HG03196 (cell line): ENCODE results near the gene TMEM132E.
A peak's percentile ranks its signal among the peaks of the same experiment; 100 is the strongest.

ENCODE experiments used
- ATAC-seq: cut with Tn5 transposase; IDR thresholded peaks from one replicate; pipeline ENCODE4 v1.9.1; 2021; ENCODE audit not compliant: unreplicated experiment

Gene TMEM132E

DNA sequence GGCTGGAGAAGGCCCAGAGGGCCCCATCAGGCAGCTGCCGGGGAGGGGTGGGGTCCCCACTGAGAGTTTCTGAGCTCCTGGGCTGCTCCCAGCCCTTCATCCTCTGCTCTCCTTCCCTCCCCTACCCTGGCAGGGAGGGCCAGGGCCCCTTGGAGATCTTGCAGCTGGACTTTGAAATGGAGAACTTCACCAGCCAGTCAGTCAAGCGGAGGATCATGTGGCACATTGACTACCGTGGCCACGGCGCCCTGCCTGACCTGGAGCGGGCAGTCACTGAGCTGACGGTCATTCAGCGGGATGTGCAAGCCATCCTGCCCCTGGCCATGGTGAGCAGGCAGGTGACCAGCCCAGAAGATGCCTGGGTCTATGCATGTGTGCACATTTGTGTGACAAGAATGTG is 49.5 kb downstream of the TMEM132E start:
- ATAC-seq = no peak

DNA sequence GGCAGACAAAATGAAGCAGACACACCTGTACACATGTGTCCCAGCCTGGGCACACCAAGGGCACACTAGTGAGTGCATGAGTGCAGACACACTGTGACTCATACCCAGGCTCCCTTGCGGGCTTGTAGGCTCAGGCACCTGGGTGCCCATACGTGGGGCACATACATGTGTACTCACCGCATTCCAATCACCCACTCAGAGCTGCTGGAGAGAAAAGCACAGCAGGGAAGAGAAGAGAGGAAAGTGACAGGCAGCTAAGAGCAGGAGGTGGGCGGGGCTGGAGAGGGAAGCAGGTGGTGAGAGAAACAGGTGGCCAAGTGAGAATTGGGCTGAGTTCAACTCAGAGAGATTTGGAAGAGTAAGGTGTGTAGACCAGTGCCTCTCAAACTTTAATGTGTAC is 54.0 kb downstream of the TMEM132E start:
- no peak for ATAC-seq

GRCh38 chr17:34633760-34634159 is 54.4 kb downstream of the TMEM132E start:
- no peak for ATAC-seq

GRCh38 chr17:34634551-34635160 is 55.3 kb downstream of the TMEM132E start:
- no peak for ATAC-seq

GRCh38 chr17:34635876-34636275 is 56.5 kb downstream of the TMEM132E start:
- ATAC-seq = no peak

- no peak for ATAC-seq
Measured at GRCh38 chr17:34637041-34637547, 57.7 kb downstream of the TMEM132E start.

DNA sequence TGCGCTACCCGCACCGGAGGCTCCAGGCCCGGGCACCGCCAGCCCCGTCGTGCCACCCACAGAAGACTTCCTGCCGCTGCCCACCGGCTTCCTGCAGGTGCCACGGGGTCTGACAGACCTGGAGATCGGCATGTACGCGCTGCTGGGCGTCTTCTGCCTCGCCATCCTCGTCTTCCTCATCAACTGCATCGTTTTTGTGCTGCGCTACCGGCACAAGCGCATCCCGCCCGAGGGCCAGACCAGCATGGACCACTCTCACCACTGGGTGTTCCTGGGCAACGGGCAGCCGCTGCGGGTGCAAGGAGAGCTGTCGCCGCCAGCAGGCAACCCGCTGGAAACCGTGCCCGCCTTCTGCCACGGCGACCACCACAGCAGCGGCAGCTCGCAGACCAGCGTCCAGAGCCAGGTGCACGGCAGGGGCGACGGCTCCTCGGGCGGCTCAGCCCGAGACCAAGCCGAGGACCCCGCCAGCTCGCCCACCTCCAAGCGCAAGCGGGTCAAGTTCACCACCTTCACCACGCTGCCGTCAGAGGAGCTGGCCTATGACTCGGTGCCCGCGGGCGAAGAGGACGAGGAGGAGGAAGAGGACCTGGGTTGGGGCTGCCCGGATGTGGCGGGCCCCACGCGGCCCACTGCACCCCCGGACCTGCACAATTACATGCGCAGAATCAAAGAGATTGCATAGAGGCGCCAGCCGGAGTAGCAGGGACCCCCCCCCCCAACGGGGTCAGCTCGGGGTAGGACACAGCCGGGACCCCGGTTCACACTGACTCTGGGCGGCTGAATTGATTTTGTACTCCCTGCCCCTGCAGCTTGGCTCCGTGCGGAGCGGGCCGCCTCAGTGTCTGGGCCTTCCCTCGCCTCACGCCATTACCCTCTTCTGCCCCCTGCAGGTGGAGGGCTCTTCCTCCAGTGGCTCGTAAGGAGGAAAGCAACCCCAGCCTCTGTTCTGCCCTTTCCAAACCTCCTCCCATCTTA is 58.5 kb downstream of the TMEM132E start:
- ATAC-seq = peak; percentile 55

DNA sequence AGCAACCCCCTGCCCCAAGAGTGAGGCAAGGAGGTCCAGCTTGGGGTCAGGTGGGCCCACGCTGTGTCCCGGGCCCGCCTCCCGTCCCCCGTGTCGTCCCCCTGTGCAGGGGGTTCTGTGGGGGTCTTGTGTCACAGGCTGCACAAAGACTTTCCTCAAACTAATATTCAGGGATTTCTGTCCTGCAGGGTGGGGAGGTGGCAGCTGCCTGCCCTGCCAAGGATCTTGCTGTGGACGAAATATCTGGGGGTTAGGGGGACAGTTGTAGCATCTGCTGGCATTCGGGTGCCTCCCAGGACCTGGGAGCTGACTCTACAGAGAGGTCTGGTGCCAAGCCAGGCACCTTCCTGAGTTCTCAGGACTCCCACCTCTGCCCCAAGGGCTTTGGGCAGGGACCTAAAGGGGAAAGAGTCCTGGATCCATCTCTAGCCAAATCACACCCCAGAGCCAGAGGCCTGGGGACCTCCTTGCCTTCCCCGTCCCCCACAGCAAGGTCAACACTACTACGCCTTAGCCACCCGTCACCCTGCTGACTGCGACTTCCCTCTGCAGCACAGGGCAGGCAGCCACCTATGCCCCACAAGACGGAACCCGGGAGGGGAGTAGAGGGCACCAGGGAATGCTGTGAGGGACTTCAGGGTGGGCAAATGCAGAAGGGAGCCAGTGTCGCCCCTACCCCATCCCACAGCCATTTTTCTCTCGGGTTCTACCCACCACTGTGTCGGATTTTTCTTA is 59.3 kb downstream of the TMEM132E start:
- no peak for ATAC-seq

GRCh38 chr17:34639706-34640425 is 60.5 kb downstream of the TMEM132E start:
- ATAC-seq = no peak

GRCh38 chr17:34641368-34641767 is 62.0 kb downstream of the TMEM132E start:
- ATAC-seq = no peak

DNA sequence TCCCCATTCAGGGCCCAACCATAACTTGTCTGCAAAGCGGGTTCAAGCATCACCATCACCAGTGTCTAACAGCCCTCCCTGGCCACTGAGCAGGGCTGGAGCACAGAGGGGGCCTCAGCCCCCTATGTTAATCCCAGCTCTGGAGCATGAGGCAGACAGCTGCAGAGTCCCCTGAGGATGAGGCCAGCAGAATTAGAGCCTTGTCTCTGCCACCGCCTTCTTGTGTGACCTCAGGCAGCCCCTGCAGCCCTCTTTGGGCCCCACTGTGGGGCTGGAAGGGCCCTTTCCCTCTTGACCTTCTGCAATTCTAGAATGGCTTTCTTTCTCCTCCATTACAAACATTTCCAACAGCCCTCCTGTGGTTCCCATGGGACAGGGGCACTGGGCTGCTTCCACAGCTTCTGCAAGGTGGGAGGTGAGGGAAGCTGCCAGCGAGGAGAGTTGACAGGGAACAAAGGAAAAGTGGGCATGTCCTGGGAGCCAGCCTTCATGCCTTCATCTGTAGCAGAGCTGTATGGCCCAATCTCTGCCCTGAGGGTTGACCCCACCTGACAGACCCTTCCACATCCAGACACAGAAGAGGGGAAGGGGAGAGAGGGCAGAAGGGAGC is 65.7 kb downstream of the TMEM132E start:
- no peak for ATAC-seq

- ATAC-seq = no peak
Measured at GRCh38 chr17:34645594-34645993, 66.2 kb downstream of the TMEM132E start.

DNA sequence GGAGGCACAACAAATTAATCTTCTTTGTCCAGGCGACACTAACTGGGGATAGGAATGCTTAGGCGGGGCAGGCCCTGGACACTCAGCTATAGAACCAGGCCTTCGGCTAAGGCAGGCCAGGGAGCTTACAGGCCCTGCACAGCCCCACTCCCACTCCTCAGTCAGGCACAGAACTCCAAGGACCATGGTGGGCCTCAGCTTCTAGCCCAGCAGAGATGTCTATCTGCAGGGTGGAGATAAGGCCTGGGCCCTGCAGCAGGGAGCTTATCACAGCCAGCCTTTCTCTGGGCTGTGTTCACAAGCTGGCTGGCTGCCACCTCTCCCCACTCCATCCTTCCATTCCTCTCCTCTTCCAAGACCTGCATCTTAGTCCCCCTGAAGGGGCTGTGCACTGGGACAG is 68.1 kb downstream of the TMEM132E start:
- ATAC-seq = no peak

- no peak for ATAC-seq
Measured at GRCh38 chr17:34650051-34650750, 70.8 kb downstream of the TMEM132E start.

DNA sequence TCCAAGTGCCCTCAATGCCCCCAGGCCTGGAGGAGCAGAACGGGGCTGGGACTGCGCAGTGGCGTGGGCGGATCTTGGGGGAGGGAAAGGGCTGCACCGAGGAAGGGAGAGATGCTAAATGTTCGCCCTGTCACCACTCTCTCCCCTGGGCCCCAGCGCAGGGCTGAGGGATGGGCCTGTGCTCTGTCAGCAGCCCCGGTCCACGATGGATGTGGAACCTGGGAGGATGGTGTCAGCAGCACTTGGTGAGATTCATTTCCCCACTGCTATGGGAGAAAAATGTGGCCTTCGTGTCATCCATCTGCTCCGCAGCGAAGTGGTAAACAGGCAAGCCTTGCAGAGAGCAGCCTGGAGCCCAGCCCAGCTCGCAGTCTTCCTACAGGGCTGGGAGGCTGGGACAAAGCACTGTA is 72.0 kb downstream of the TMEM132E start:
- ATAC-seq = no peak

- ATAC-seq = no peak
Measured at GRCh38 chr17:34652021-34652555, 72.7 kb downstream of the TMEM132E start.

GRCh38 chr17:34653511-34653910 is 74.1 kb downstream of the TMEM132E start:
- no peak for ATAC-seq

GRCh38 chr17:34654276-34654880 is 75.0 kb downstream of the TMEM132E start:
- ATAC-seq = no peak

DNA sequence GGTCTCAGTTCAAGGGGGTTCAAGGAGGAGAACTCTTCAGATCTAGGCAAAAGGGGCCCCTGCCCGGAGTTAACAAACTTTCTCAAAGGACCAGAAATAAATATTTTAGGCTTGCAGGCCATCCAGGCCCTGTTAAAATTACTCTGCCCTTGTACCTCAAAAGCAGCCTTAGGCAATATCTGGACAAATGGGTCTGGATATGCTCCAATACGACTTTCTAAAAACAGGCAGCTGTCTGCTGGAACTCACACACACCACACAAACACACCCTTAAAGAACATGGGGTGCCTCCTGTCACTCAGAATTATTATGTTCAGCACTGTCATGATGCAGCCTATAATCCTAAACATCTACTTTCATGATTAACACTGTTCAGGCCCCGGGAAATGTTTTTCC is 75.5 kb downstream of the TMEM132E start:
- no peak for ATAC-seq
